ENCODE results near the gene OSCAR.

DNA sequence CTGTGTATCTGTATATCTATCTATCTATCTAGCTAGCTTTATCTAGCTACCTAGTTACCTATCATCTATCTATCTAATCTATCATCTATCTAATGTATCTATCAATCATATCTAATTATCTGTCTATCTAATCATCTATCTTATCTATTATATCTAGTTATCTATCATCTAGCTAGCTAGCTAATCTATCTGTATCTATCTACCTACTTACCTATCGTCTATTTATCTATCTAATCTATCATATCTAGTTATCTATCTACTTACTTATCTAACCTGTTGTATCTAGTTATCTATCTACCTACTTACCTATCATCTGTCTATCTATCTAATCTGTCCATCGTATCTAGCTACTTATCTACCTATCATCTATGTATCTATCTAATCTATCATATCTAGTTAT lies 54.8 kb downstream of the OSCAR start:
- TF ChIP-seq, protein P1, sequence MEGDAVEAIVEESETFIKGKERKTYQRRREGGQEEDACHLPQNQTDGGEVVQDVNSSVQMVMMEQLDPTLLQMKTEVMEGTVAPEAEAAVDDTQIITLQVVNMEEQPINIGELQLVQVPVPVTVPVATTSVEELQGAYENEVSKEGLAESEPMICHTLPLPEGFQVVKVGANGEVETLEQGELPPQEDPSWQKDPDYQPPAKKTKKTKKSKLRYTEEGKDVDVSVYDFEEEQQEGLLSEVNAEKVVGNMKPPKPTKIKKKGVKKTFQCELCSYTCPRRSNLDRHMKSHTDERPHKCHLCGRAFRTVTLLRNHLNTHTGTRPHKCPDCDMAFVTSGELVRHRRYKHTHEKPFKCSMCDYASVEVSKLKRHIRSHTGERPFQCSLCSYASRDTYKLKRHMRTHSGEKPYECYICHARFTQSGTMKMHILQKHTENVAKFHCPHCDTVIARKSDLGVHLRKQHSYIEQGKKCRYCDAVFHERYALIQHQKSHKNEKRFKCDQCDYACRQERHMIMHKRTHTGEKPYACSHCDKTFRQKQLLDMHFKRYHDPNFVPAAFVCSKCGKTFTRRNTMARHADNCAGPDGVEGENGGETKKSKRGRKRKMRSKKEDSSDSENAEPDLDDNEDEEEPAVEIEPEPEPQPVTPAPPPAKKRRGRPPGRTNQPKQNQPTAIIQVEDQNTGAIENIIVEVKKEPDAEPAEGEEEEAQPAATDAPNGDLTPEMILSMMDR (conservative IDR thresholded peaks at IDR 0.05 in 1 of 2, IDR thresholded peaks at IDR 0.05 in 1 of 2; ENCODE audit: extremely low read depth in 1 of 2, insufficient read depth in 1 of 2, low read depth in 1 of 2, low read length in 2 of 2): no peak
- TF ChIP-seq EZH2 (IDR thresholded peaks at IDR 0.05; ENCODE audit: borderline replicate concordance, low read length): no peak

Data from mammary epithelial cell (primary cell).